Stomach (tissue), 9 donors: ENCODE measurements around the gene DNM3. TPM values are rescaled to one million over a fixed set of nuclear protein-coding genes. Genes with fewer than 3 reads are reported as not detected.

Source experiments
- DNase-seq, 2 donors: peaks; one replicate each; pipeline versions ENCODE4 v3.0.0 to v3.0.0-alpha.2; 2013 to 2019
- H3K27ac ChIP-seq, 5 donors: fragments of 200-600 bp in 4 of 5; sonication (generic) in 4 of 5; one replicate each; pipeline ENCODE4 v1.5.1; 2013 to 2019; ENCODE audit warnings: mild to moderate bottlenecking in 1 of 5, moderate library complexity in 1 of 5
- H3K27me3 ChIP-seq, 3 donors: fragments of 200-600 bp; sonication (generic); one replicate each; pipeline ENCODE4 v1.5.1; 2017 to 2019; ENCODE audit warnings: mixed run types in 1 of 3
- H3K36me3 ChIP-seq, 4 donors: fragments of 200-600 bp; sonication (generic); 1 replicate in 3 of 4; 2 replicates in 1 of 4; pipeline ENCODE4 v1.5.1; 2016 to 2019
- H3K4me1 ChIP-seq, 4 donors: fragments of 200-600 bp; sonication (generic); one replicate each; pipeline ENCODE4 v1.5.1; 2016 to 2019
- H3K4me3 ChIP-seq, 4 donors: fragments of 200-600 bp; sonication (generic) in 3 of 4; one replicate each; pipeline ENCODE4 v1.5.1; 2016 to 2019; ENCODE audit warnings: mild to moderate bottlenecking in 1 of 4
- H3K9me3 ChIP-seq, 4 donors: fragments of 200-600 bp; sonication (generic); one replicate each; pipeline ENCODE4 v1.5.1; 2016 to 2019
- EP300 ChIP-seq: sonication (generic); formaldehyde crosslinking; IDR thresholded peaks from one replicate; pipeline ENCODE4 v1.6.1; 2017; ENCODE audit warnings: antibody characterized with exemption
- POLR2A ChIP-seq, 4 donors: fragments of 450-650 bp; IDR thresholded peaks; one replicate each; pipeline ENCODE4 v1.6.1; 2016; ENCODE audit warnings: antibody characterized with exemption in 4 of 4, control low read depth in 2 of 4, mild to moderate bottlenecking in 1 of 4, moderate library complexity in 1 of 4
- POLR2AphosphoS5 ChIP-seq, 3 donors: sonication (generic); formaldehyde crosslinking; IDR thresholded peaks; one replicate each; pipeline ENCODE4 v1.6.1; 2016; ENCODE audit warnings: antibody characterized with exemption in 3 of 3
- WGBS, 5 donors: extraction: QIAGEN DNeasy Blood & Tissue Kit in 3 of 5; methylation state at CpG; one replicate each; pipeline versions ENCODE4 v1.1.5 to v1.1.7; 2013 to 2018; 5-methylcytosine and 5-hydroxymethylcytosine counted together
- intact Hi-C: fragments of 100-400 bp; cut with DNase I; formaldehyde crosslinking; loops from one replicate; pipeline ENCODE4 v1.15.1; 2023; ENCODE audit warnings: low total_unique reads
- polyA plus RNA-seq, 3 donors: library from polyadenylated mRNA; stranded (reverse); fragments of 200-250 nt; gene quantifications; one replicate each; pipeline ENCODE4 v1.2.3, GENCODE V29; 2013
- total RNA-seq, 5 donors: library from RNA; depleted of rRNA; stranded (reverse); fragments of >200 nt; gene quantifications; one replicate each; pipeline versions ENCODE4 v1.1.0 to v1.2.3, GENCODE V29; 2014 to 2016
- TF ChIP-seq, protein P1 (sequence below), 7 experiments: fragments of 450-650 bp in 4 of 7; fragments of 200-600 bp in 3 of 7; sonication (generic) in 3 of 7; IDR thresholded peaks; one replicate each; pipeline ENCODE4 v1.5.1; 2016 to 2019; ENCODE audit warnings: antibody characterized with exemption in 7 of 7, control low read depth in 2 of 7, mild to moderate bottlenecking in 1 of 7
- donor health status: healthy with polysubstance abuse.
- donor health status: Bipolar disorder and iron deficiency.
- donor health status: healthy.

DNM3 gene
- total and polyA plus RNA-seq, 8 donors = 0.58 to 13.8 (median 2.2) TPM

DNA sequence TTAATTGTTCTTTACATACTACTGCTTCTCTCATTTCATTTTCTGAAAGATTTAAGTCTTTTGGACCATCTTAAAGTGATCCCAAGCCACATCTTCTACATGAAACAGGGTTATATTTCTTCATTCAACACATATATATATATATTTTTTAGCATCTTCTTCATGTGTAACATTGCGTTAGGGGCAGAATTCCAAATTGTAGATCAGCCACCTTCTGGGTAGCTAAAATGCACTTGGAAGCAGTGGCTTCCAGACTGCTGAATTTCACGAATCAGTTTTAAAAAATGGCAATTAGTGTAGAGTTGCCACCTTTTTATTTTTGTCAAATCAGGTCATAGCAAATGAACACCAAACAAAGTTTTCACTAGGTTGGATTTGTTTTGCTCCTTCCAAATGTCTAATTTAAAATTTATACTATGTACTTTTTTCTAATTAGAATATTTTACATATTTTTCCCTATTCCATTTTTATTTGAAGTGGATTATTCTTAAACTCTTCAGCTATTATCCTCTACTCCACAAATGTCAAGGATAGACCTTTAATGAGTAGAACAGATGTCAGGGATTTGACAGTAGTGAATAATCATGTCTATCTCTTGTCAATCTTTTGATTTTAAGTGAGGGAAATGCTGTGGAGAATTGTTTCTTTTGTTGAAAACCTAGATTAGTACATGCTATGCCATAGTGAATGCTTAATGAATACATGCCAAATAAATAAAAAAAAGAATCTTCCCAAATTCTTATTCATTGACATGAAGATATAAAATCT is 55.8 kb downstream of the DNM3 start:
- Histone ChIP-seq H3K27me3 (no peaks in the 10 kb centered on the region), H3K4me1 (peaks cover 0 to under 1% (median 0%) of the 10 kb centered on the region in 4 donors), H3K9me3 (no peaks in the 10 kb centered on the region), H3K4me3 (no peak overlapping the region), H3K36me3 (no peaks in the 10 kb centered on the region), H3K27ac (no peak overlapping the region)
- intact Hi-C loops = no loop called here
- TF ChIP-seq POLR2AphosphoS5 (IDR thresholded peaks at IDR 0.05) (no peak), POLR2A (IDR thresholded peaks at IDR 0.05) (no peak), EP300 (no peak)
- TF ChIP-seq, protein P1, sequence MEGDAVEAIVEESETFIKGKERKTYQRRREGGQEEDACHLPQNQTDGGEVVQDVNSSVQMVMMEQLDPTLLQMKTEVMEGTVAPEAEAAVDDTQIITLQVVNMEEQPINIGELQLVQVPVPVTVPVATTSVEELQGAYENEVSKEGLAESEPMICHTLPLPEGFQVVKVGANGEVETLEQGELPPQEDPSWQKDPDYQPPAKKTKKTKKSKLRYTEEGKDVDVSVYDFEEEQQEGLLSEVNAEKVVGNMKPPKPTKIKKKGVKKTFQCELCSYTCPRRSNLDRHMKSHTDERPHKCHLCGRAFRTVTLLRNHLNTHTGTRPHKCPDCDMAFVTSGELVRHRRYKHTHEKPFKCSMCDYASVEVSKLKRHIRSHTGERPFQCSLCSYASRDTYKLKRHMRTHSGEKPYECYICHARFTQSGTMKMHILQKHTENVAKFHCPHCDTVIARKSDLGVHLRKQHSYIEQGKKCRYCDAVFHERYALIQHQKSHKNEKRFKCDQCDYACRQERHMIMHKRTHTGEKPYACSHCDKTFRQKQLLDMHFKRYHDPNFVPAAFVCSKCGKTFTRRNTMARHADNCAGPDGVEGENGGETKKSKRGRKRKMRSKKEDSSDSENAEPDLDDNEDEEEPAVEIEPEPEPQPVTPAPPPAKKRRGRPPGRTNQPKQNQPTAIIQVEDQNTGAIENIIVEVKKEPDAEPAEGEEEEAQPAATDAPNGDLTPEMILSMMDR (IDR thresholded peaks at IDR 0.05) = no peak
- 89 to 96% (median 95%) methylated on average over 2 of the region's 2 CpGs for WGBS, 5 donors
- DNase-seq = no peak

DNA sequence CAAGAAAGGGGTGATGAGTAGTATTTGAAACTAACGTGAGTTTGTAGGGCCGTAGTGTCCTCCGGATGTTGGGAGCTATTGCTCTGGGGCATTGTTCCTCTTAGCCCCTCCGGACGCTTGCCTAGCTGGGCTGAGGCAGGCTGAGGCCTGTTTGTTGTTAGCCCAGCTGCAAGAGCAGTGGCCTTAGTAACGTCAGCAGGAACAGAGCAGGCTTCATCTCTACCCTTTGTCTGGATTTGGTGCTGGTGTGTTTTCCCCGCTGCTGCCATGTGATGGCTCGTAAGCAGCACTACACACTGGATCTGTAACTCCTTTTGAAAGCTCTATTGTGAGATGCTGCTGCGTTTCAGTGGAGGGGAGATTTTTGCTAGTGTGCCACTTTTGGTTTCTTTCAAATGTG is 57.6 kb downstream of the DNM3 start:
- TF ChIP-seq EP300 (no peak), POLR2AphosphoS5 (IDR thresholded peaks at IDR 0.05) (no peak), POLR2A (IDR thresholded peaks at IDR 0.05) (no peak)
- TF ChIP-seq, protein P1 (IDR thresholded peaks at IDR 0.05) = no peak
- peak overlapping the region in 1 of 5 donors; percentile 0 for H3K27ac ChIP-seq
- intact Hi-C loops = no loop called here
- H3K9me3 ChIP-seq = no peaks in the 10 kb centered on the region
- peak overlapping the region in 1 of 4 donors; percentile 2 for H3K4me3 ChIP-seq
- peaks cover 0 to 5% (median 0%) of the 10 kb centered on the region in 4 donors for H3K4me1 ChIP-seq
- no peaks in the 10 kb centered on the region for H3K36me3 ChIP-seq
- peak in 1 of 2 donors; percentile 75 for DNase-seq
- WGBS, 5 donors = 45 to 62% (median 51%) methylated on average over 9 of the region's 9 CpGs
- no peaks in the 10 kb centered on the region for H3K27me3 ChIP-seq

DNA sequence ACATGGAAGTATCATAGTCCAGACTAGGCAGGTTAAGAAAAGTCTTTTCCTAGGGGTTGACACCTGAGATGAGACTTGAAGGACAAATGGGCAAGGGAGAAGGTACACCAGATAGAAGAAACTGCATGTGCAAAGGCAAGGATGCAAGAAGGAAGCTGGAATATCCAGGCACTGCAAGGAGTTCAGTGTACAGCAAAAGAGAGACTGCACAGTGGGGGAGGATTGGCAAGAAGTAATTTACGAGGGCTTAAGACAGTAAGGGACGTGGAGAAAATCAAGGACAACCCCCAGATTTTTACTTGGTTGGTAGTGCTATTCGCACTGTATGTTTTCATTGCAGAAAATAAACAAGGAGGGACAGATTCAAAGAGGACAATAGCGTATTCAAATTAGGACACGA is 58.5 kb downstream of the DNM3 start:
- no peak overlapping the region for H3K4me3 ChIP-seq
- peaks cover 0 to 5% (median 0%) of the 10 kb centered on the region in 4 donors for H3K4me1 ChIP-seq
- H3K27ac ChIP-seq = no peak overlapping the region
- no peaks in the 10 kb centered on the region for H3K9me3 ChIP-seq
- no peaks in the 10 kb centered on the region for H3K36me3 ChIP-seq
- no peak for DNase-seq
- intact Hi-C loops = no loop called here
- whole genome bisulfite sequencing, 5 donors = 81 to 97% (median 95%) methylated on average over 5 of the region's 5 CpGs
- no peaks in the 10 kb centered on the region for H3K27me3 ChIP-seq
- no peak for TF ChIP-seq POLR2AphosphoS5 (IDR thresholded peaks at IDR 0.05)
- TF ChIP-seq, protein P1 (IDR thresholded peaks at IDR 0.05) = no peak

DNA sequence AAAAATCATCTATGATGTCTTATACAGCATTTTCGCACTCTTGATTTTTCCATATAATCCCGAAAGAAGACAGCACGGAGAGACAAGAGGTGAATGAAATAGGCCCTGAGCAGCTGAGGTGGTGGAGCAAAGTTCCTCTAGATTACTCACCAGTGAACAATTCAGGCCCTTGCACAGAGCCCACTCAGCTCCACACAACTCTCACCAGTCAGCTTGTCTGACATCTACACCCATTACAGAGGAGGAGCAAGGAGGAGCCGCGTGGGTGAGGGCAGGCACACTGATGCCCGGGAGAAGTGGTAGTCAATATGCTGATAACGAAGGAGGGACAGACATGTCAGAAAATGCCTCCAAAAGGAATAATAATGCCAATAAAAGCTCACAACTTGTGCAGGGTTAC is 59.9 kb downstream of the DNM3 start:
- Histone ChIP-seq H3K27me3 (no peaks in the 10 kb centered on the region), H3K4me1 (peaks cover 0 to 5% (median 0%) of the 10 kb centered on the region in 4 donors), H3K9me3 (no peaks in the 10 kb centered on the region), H3K27ac (no peak overlapping the region), H3K36me3 (no peaks in the 10 kb centered on the region), H3K4me3 (no peak overlapping the region)
- WGBS, 5 donors = 91 to 95% (median 94%) methylated on average over 7 of the region's 7 CpGs
- no peak for DNase-seq
- TF ChIP-seq POLR2A (IDR thresholded peaks at IDR 0.05) = no peak
- TF ChIP-seq POLR2AphosphoS5 (IDR thresholded peaks at IDR 0.05) = no peak
- no peak for TF ChIP-seq EP300
- TF ChIP-seq, protein P1 (IDR thresholded peaks at IDR 0.05) = no peak
- intact Hi-C loops = no loop called here
